ENCODE measurements around the gene CCDC93.

DNA sequence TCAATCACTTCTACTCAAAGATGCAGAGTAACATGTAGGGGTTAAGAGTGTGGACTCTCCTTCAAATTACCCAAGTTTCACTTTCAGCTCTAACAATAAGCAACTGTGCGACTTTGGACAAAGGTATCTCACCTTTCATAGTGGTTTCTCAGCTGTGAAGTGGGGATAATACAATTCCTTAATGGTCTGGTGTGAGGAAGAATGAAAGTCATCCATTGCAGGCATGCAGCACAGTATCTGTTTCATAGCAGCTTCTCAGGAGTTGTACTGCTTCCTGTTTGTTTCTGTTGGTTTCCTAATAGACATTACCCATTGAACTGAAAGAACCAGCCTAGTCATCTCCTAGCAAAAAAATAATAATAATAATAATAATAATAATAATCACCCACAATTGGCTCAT, 125.0 kb downstream of the CCDC93 start:
- TF ChIP-seq POLR2A (IDR thresholded peaks at IDR 0.05; ENCODE audit: low read depth, low read length) (no peak), POLR2AphosphoS5 (IDR thresholded peaks at IDR 0.05; ENCODE audit: low read depth, low read length) (no peak), TAF1 (IDR thresholded peaks at IDR 0.05; ENCODE audit: low read depth, low read length) (no peak), SPI1 (IDR thresholded peaks at IDR 0.05; ENCODE audit: low read depth, low read length) (no peak)
